ENCODE data around the gene SIK3. TPM values are rescaled to one million over a fixed set of nuclear protein-coding genes. Genes with fewer than 3 reads are reported as not detected.

The SIK3 gene
- total RNA-seq, 4 donors from 2014 or later = 45.0 to 70.2 (median 48.8) TPM

DNA sequence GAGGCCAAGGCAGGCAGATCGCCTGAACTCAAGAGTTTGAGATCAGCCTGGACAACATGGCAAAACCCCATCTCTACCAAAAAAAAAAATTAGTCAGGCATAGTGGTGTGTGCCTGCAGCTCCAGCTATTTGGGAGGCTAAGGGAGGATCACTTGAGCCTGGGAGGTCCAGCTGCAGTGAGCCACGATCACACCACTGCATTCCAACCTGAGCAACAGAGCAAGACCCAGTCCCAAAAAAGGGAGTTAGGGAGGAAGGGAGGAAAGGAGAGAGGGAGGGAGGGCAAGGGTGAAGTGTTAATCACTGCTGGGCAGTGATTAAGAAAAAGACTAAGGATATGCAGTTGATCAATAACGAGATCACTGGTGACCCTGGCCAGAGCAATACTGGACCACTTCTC lies 204.8 kb downstream of the SIK3 start:
- 93% methylated on average over 3 of the region's 3 CpGs for WGBS, 2 donors
- H3K36me3 ChIP-seq = peaks cover 0 to 40% (median 0%) of the 10 kb centered on the region in 3 donors
- H3K27ac ChIP-seq = no peak overlapping the region
- DNase-seq (ENCODE audit: low spot score in 2 of 2) = no peak
- TF ChIP-seq CTCF (IDR thresholded peaks at IDR 0.05) (no peak), EP300 (IDR thresholded peaks at IDR 0.05) (no peak), POLR2A (IDR thresholded peaks at IDR 0.05) (no peak)
- no peaks in the 10 kb centered on the region for H3K9me3 ChIP-seq
- peaks cover 0 to 20% (median 0%) of the 10 kb centered on the region in 4 donors for H3K4me1 ChIP-seq
- H3K4me3 ChIP-seq = no peak overlapping the region
- no peaks in the 10 kb centered on the region for H3K27me3 ChIP-seq

- TF ChIP-seq CTCF (IDR thresholded peaks at IDR 0.05) = no peak
- TF ChIP-seq EP300 (IDR thresholded peaks at IDR 0.05) = no peak
- no peak for TF ChIP-seq POLR2A (IDR thresholded peaks at IDR 0.05)
- Histone ChIP-seq H3K9me3 (no peaks in the 10 kb centered on the region), H3K36me3 (peaks cover 0 to 40% (median 0%) of the 10 kb centered on the region in 3 donors), H3K4me1 (peaks cover 0 to 20% (median 0%) of the 10 kb centered on the region in 4 donors), H3K4me3 (no peak overlapping the region), H3K27me3 (no peaks in the 10 kb centered on the region), H3K27ac (no peak overlapping the region)
- DNase-seq (ENCODE audit: low spot score in 2 of 2) = no peak
- WGBS, 2 donors = 93 to 96% methylated on average over 2 of the region's 2 CpGs
These were observed 205.9 kb downstream of the SIK3 start for GRCh38 chr11:116892374-116892773.

DNA sequence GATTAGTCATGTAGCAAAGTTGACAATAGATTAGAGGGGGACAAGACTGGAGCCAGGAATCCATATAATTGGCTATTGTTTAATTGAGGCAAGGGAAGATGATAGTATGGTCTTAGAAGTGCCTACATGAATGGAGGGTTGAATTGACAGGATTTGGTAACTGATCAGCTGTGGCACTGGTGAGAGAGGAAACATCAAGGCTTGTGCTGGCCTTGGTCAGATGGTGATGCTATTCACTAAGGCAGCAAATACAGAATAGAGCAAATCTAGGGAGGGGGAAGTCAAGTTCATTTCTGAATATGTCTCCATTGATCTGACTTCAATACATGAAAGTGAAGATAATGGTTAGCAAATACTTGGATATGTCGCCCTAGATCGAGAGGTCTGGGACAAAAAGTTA lies 206.5 kb downstream of the SIK3 start:
- 89 to 94% methylated on average over 2 of the region's 2 CpGs for WGBS, 2 donors
- peaks cover 0 to 22% (median 0%) of the 10 kb centered on the region in 4 donors for H3K4me1 ChIP-seq
- no peaks in the 10 kb centered on the region for H3K27me3 ChIP-seq
- H3K27ac ChIP-seq = peak overlapping the region in 1 of 4 donors; percentile 35
- DNase-seq (ENCODE audit: low spot score in 2 of 2) = no peak
- no peak overlapping the region for H3K4me3 ChIP-seq
- no peaks in the 10 kb centered on the region for H3K9me3 ChIP-seq
- peaks cover 0 to 34% (median 0%) of the 10 kb centered on the region in 3 donors for H3K36me3 ChIP-seq
- TF ChIP-seq EP300 (IDR thresholded peaks at IDR 0.05) (no peak), CTCF (IDR thresholded peaks at IDR 0.05) (no peak), POLR2A (IDR thresholded peaks at IDR 0.05) (no peak)

DNA sequence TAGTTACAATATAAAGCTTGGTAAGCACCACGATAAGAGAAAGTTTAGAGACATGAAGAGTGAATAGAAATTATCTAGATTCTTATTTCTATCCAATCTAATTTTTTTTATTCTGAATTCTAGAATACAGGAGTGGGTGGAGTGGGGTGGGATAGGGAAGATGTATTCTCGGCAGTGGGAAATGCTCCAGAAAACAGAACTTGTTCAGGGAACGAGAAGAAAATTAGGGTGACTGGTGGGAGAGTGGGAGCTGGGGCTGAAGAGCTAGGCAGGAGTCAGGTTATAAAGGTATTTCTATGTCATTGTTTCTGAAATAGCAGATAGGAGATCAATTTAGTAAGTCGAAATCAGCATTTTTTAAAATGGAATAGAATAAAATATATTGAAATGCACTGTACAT lies 207.6 kb downstream of the SIK3 start:
- TF ChIP-seq POLR2A (IDR thresholded peaks at IDR 0.05) = no peak
- no peak for TF ChIP-seq EP300 (IDR thresholded peaks at IDR 0.05)
- Histone ChIP-seq H3K36me3 (peaks cover 0 to 22% (median 0%) of the 10 kb centered on the region in 3 donors), H3K4me1 (peaks cover 0 to 23% (median 4%) of the 10 kb centered on the region in 4 donors), H3K27me3 (no peaks in the 10 kb centered on the region), H3K27ac (peak overlapping the region in 2 of 4 donors; percentile 32 to 78), H3K9me3 (no peaks in the 10 kb centered on the region), H3K4me3 (no peak overlapping the region)
- 77 to 85% methylated on average over 4 of the region's 4 CpGs for WGBS, 2 donors
- DNase-seq (ENCODE audit: low spot score in 2 of 2) = no peak

DNA sequence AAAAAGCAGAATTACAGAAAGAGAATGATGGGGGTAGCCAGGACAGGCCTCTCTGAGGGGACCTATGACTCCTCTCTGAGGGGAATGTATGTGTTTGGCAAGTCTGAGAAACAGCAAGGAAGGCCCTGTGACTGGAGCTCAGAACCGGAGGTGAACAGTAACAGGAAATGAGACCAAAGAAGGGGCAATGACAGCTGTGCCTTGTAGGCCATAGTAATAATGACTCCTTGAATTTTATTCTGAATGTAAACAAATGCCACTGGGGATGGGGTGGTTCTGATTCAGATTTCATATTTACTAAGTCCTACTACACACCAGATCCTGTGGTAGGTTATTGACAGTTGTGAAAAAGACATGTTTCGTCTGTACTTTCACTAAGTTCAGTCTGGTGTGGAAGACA lies 208.0 kb downstream of the SIK3 start:
- WGBS, 2 donors = 74 to 85% methylated on average over 2 of the region's 2 CpGs
- Histone ChIP-seq H3K27ac (peak overlapping the region in 2 of 4 donors; percentile 32 to 78), H3K36me3 (peaks cover 0 to 22% (median 0%) of the 10 kb centered on the region in 3 donors), H3K4me1 (peaks cover 0 to 19% (median 4%) of the 10 kb centered on the region in 4 donors), H3K4me3 (no peak overlapping the region), H3K27me3 (no peaks in the 10 kb centered on the region), H3K9me3 (no peaks in the 10 kb centered on the region)
- no peak for TF ChIP-seq EP300 (IDR thresholded peaks at IDR 0.05)
- no peak for TF ChIP-seq CTCF (IDR thresholded peaks at IDR 0.05)
- TF ChIP-seq POLR2A (IDR thresholded peaks at IDR 0.05) = no peak
- no peak for DNase-seq (ENCODE audit: low spot score in 2 of 2)
